ENCODE data around the gene SPRED3. TPM values are rescaled to one million over a fixed set of nuclear protein-coding genes. Genes with fewer than 3 reads are reported as not detected.
"Not testable (repeated sequence)": the region's sequence is repeated elsewhere in the genome, so short reads cannot be mapped to it uniquely, and the experiment has no call there.

SPRED3 gene
- total RNA-seq: 1 to 10 TPM in 1 of 4 donors, under 1 TPM in 2, not detected in 1; 0.14 to 3.0 (median 0.48) TPM

- 5% methylated on average over 14 of the region's 46 CpGs; no CpG with 5 or more reads in 1 of the 2 donors for WGBS, 2 donors (ENCODE audit: low coverage in 1 of 2)
- no peak for DNase-seq
- no peaks in the 10 kb centered on the region for H3K9me3 ChIP-seq
- in situ Hi-C loops (cut with MboI; ENCODE audit: low pct_ligation_motif_present in 1 of 4, low pct_unique_long_range_greater_than_20kb in 1 of 4, low sequenced_read_pairs in 3 of 4) (no loop called here), intact Hi-C loops (cut with DNase I; ENCODE audit: low total_unique reads) (no loop called here)
- H3K36me3 ChIP-seq: peaks cover 0 to 2% (median 0%) of the 10 kb centered on the region in 4 donors
- peak within 1 kb of the TSS; percentile 49 to 62 (median 55) for H3K27ac ChIP-seq
- peaks cover 8 to 36% (median 34%) of the 10 kb centered on the region in 4 donors for H3K4me1 ChIP-seq
- peak within 1 kb of the TSS; percentile 17 to 54 (median 32) for H3K4me3 ChIP-seq
- TF ChIP-seq POLR2AphosphoS5 (IDR thresholded peaks at IDR 0.05): no peak
- peaks cover 52% of the 10 kb centered on the region for H3K27me3 ChIP-seq
Measured at GRCh38 chr19:38388349-38389100, at the start of gene SPRED3. Gene SPRED3 (plus strand): TSS chr19:38388697. CDS start chr19:38390303, 1,606 bp downstream.

GRCh38 chr19:38339011-38339410 lies 49.5 kb upstream of the SPRED3 start:
- 65 to 68% methylated on average over 2 to 4 of the region's 4 CpGs for WGBS, 2 donors (ENCODE audit: low coverage in 1 of 2)
- in situ Hi-C loops (cut with MboI; ENCODE audit: low pct_ligation_motif_present in 1 of 4, low pct_unique_long_range_greater_than_20kb in 1 of 4, low sequenced_read_pairs in 3 of 4): loop anchor here (25.0 kb wide), 2 partner anchors 427 to 452 kb away; partner anchors contain the start of genes SIPA1L3 (in 3 of the 4) and WDR87 (in 3 of the 4)
- intact Hi-C loops (cut with DNase I; ENCODE audit: low total_unique reads): not testable (repeated sequence)

GRCh38 chr19:38340927-38341326 lies 47.6 kb upstream of the SPRED3 start:
- no peak overlapping the region for H3K4me3 ChIP-seq
- WGBS, 2 donors (ENCODE audit: low coverage in 1 of 2): 94% methylated on average over 2 of the region's 2 CpGs
- no peak overlapping the region for H3K27ac ChIP-seq
- intact Hi-C loops (cut with DNase I; ENCODE audit: low total_unique reads) (loop anchor here (5.0 kb wide), 1 partner anchor 969 kb away; the partner anchor contains the start of gene ZNF527), in situ Hi-C loops (cut with MboI; ENCODE audit: low pct_ligation_motif_present in 1 of 4, low pct_unique_long_range_greater_than_20kb in 1 of 4, low sequenced_read_pairs in 3 of 4) (loop anchor here (25.0 kb wide), 2 partner anchors 429 to 454 kb away; partner anchors contain the start of genes SIPA1L3 (in 3 of the 4) and WDR87 (in 3 of the 4))
- H3K4me1 ChIP-seq: peaks cover 5 to 16% (median 6%) of the 10 kb centered on the region in 4 donors
- no peaks in the 10 kb centered on the region for H3K27me3 ChIP-seq
- no peaks in the 10 kb centered on the region for H3K36me3 ChIP-seq
- TF ChIP-seq POLR2AphosphoS5 (IDR thresholded peaks at IDR 0.05) (no peak), POLR2A (IDR thresholded peaks at IDR 0.05) (no peak), EP300 (IDR thresholded peaks at IDR 0.05; ENCODE audit: low read depth) (no peak), CTCF (IDR thresholded peaks at IDR 0.05) (no peak)
- no peak for DNase-seq
- H3K9me3 ChIP-seq: no peaks in the 10 kb centered on the region

More at GRCh38 chr19:38339011-38339410, 49.5 kb upstream of the SPRED3 start:
- H3K27me3 ChIP-seq, DNase-seq, H3K27ac ChIP-seq, H3K9me3 ChIP-seq, H3K36me3 ChIP-seq, H3K4me3 ChIP-seq: not testable (repeated sequence)
- peaks cover 5 to 22% (median 7%) of the 10 kb centered on the region in 4 donors for H3K4me1 ChIP-seq

GRCh38 chr19:38346837-38347236 lies 41.7 kb upstream of the SPRED3 start:
- Histone ChIP-seq H3K36me3 (no peaks in the 10 kb centered on the region), H3K4me3 (no peak overlapping the region), H3K27ac (no peak overlapping the region), H3K4me1 (no peaks in the 10 kb centered on the region), H3K27me3 (no peaks in the 10 kb centered on the region), H3K9me3 (no peaks in the 10 kb centered on the region)
- DNase-seq: no peak
- TF ChIP-seq POLR2A (IDR thresholded peaks at IDR 0.05) (no peak), POLR2AphosphoS5 (IDR thresholded peaks at IDR 0.05) (no peak), EP300 (IDR thresholded peaks at IDR 0.05; ENCODE audit: low read depth) (no peak), CTCF (IDR thresholded peaks at IDR 0.05) (no peak)
- intact Hi-C loops (cut with DNase I; ENCODE audit: low total_unique reads) (no loop called here), in situ Hi-C loops (cut with MboI; ENCODE audit: low pct_ligation_motif_present in 1 of 4, low pct_unique_long_range_greater_than_20kb in 1 of 4, low sequenced_read_pairs in 3 of 4) (loop anchor here (25.0 kb wide), 2 partner anchors 435 to 460 kb away; partner anchors contain the start of genes SIPA1L3 (in 3 of the 4) and WDR87 (in 3 of the 4))
- 78 to 93% methylated on average over 2 to 4 of the region's 4 CpGs for WGBS, 2 donors (ENCODE audit: low coverage in 1 of 2)

GRCh38 chr19:38350883-38351282 lies 37.6 kb upstream of the SPRED3 start:
- Histone ChIP-seq H3K27me3 (peaks cover 14% of the 10 kb centered on the region), H3K9me3 (no peaks in the 10 kb centered on the region), H3K4me1 (no peaks in the 10 kb centered on the region), H3K4me3 (no peak overlapping the region), H3K27ac (no peak overlapping the region), H3K36me3 (no peaks in the 10 kb centered on the region)
- DNase-seq: no peak
- intact Hi-C loops (cut with DNase I; ENCODE audit: low total_unique reads): no loop called here
- no peak for TF ChIP-seq EP300 (IDR thresholded peaks at IDR 0.05; ENCODE audit: low read depth)
- no peak for TF ChIP-seq POLR2AphosphoS5 (IDR thresholded peaks at IDR 0.05)
- TF ChIP-seq POLR2A (IDR thresholded peaks at IDR 0.05): no peak
- no peak for TF ChIP-seq CTCF (IDR thresholded peaks at IDR 0.05)
- in situ Hi-C loops (cut with MboI; ENCODE audit: low pct_ligation_motif_present in 1 of 4, low pct_unique_long_range_greater_than_20kb in 1 of 4, low sequenced_read_pairs in 3 of 4): no loop called here
- 88 to 100% methylated on average over 1 to 3 of the region's 3 CpGs for WGBS, 2 donors (ENCODE audit: low coverage in 1 of 2)

Measured in transverse colon (tissue), 4 donors.